ENCODE measurements around the gene VSTM2B. TPM values are rescaled to one million over a fixed set of nuclear protein-coding genes. Genes with fewer than 3 reads are reported as not detected.
A peak's percentile ranks its signal among the peaks of the same experiment; 100 is the strongest.

Gene VSTM2B
- total and polyA plus RNA-seq, 10 donors = not detected

DNA sequence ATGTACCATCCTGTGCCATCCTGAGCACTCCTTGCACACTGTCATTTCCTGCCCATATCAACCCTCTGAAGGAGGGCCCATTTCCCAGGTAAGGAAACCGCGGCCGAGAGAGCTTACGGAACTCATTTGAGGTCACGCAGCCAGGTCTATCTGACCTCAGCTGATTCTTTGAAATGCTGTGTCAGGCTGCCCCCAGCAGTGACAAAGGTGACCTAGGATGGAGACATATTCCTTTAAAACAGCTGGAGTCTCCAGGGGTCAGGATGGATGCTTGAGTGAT lies 42.2 kb upstream of the VSTM2B start:
- WGBS, 5 donors = 89 to 100% (median 93%) methylated on average over 1 to 5 of the region's 5 CpGs
- Histone ChIP-seq H3K9me3 (peaks cover 0 to 31% (median 21%) of the 10 kb centered on the region in 8 donors), H3K27me3 (replicated peaks in 1 of 7) (peaks cover 0 to 34% (median 0%) of the 10 kb centered on the region in 7 donors), H3K4me1 (no peaks in the 10 kb centered on the region), H3K36me3 (no peaks in the 10 kb centered on the region), H3K4me3 (no peak overlapping the region), H3K27ac (no peak overlapping the region)
- DNase-seq = peak; percentile 34
- intact Hi-C loops (cut with DNase I; ENCODE audit: low total_unique reads) = no loop called here
- no peak for TF ChIP-seq POLR2AphosphoS5 (IDR thresholded peaks at IDR 0.05)
- no peak for TF ChIP-seq CTCF (IDR thresholded peaks at IDR 0.05 in 8 of 11, conservative IDR thresholded peaks at IDR 0.05 in 3 of 11)
- no peak for TF ChIP-seq POLR2A (IDR thresholded peaks at IDR 0.05)

DNA sequence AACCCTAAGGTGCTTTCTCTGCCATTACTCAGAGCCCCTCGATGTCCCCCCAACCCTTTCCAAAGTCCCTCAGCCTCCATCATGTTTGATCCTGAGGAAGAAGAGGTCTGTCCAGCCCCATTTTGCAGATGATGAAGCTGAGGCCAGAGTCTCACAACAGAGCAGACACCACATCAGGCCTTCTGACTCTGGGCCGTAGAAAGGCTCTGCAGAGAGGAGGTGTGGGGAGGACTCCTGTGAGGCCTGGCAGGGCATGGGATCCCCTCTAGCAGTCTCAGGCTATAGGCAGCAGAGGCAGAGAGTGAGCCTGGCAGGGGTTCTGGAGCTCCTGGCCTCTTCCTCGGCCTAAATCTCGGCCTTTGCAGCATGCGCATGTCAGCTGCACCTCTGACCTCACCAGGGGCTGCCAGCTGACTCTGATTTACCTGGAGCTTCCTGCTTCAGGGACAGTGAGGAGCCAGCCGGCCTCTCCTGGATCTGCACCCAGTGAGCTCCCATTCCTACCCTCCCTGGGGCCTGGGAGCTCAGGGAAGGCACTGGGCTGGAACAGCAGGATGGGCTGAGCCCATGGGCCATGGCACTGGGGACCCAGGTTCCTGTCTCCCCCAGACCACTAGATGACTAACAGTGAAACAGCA lies 41.7 kb upstream of the VSTM2B start:
- Histone ChIP-seq H3K4me1 (no peaks in the 10 kb centered on the region), H3K4me3 (no peak overlapping the region), H3K36me3 (no peaks in the 10 kb centered on the region), H3K27ac (no peak overlapping the region), H3K9me3 (peaks cover 0 to 31% (median 21%) of the 10 kb centered on the region in 8 donors), H3K27me3 (replicated peaks in 1 of 7) (peaks cover 0 to 34% (median 0%) of the 10 kb centered on the region in 7 donors)
- intact Hi-C loops (cut with DNase I; ENCODE audit: low total_unique reads) = no loop called here
- peak; percentile 47 for DNase-seq
- 55 to 64% (median 58%) methylated on average over 5 to 6 of the region's 6 CpGs for WGBS, 5 donors
- TF ChIP-seq POLR2AphosphoS5 (IDR thresholded peaks at IDR 0.05) = no peak
- TF ChIP-seq CTCF (IDR thresholded peaks at IDR 0.05 in 8 of 11, conservative IDR thresholded peaks at IDR 0.05 in 3 of 11) = no peak
- TF ChIP-seq POLR2A (IDR thresholded peaks at IDR 0.05) = no peak

DNA sequence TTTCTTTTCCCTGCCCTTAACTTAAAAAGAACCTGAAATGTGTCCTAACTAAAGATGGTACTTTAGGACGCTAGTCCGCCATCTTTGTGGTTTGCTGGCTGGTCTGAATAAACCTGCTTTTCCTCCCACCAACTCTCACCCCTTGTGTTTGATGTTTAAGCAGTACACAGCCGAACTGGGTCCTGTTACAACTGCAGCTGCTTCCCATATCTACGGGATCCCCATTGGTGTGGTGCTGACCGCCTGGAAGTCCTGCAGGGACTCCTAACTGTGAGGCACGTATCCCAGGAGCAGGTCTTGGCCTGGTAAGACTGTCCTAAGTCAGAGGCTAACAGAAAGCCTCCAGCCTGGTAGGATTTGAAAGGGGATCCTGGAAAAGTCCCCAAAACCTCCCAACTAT lies 40.9 kb upstream of the VSTM2B start:
- intact Hi-C loops (cut with DNase I; ENCODE audit: low total_unique reads) = no loop called here
- 60 to 70% (median 66%) methylated on average over 6 of the region's 6 CpGs for WGBS, 5 donors

More for the DNA sequence above, 40.9 kb upstream of the VSTM2B start:
- Histone ChIP-seq H3K4me3 (no peak overlapping the region), H3K27me3 (replicated peaks in 1 of 7) (peaks cover 0 to 40% (median 0%) of the 10 kb centered on the region in 7 donors), H3K27ac (no peak overlapping the region), H3K36me3 (no peaks in the 10 kb centered on the region), H3K9me3 (peaks cover 0 to 26% (median 19%) of the 10 kb centered on the region in 8 donors), H3K4me1 (no peaks in the 10 kb centered on the region)
- TF ChIP-seq POLR2AphosphoS5 (IDR thresholded peaks at IDR 0.05) (no peak), POLR2A (IDR thresholded peaks at IDR 0.05) (no peak), CTCF (IDR thresholded peaks at IDR 0.05 in 8 of 11, conservative IDR thresholded peaks at IDR 0.05 in 3 of 11) (no peak)
- DNase-seq = no peak

Measured in spleen (tissue), 11 donors.